Measurements from ENCODE around the gene RPL13. TPM values are rescaled to one million over a fixed set of nuclear protein-coding genes. Genes with fewer than 3 reads are reported as not detected.
"Not testable (repeated sequence)": the region's sequence is repeated elsewhere in the genome, so short reads cannot be mapped to it uniquely, and the experiment has no call there.

RPL13 gene
- total RNA-seq, 1 experiment from 2014 or later, result 1,779 TPM

GRCh38 chr16:89583895-89584644 is 23.6 kb downstream of the RPL13 start:
- TF ChIP-seq, protein P1, sequence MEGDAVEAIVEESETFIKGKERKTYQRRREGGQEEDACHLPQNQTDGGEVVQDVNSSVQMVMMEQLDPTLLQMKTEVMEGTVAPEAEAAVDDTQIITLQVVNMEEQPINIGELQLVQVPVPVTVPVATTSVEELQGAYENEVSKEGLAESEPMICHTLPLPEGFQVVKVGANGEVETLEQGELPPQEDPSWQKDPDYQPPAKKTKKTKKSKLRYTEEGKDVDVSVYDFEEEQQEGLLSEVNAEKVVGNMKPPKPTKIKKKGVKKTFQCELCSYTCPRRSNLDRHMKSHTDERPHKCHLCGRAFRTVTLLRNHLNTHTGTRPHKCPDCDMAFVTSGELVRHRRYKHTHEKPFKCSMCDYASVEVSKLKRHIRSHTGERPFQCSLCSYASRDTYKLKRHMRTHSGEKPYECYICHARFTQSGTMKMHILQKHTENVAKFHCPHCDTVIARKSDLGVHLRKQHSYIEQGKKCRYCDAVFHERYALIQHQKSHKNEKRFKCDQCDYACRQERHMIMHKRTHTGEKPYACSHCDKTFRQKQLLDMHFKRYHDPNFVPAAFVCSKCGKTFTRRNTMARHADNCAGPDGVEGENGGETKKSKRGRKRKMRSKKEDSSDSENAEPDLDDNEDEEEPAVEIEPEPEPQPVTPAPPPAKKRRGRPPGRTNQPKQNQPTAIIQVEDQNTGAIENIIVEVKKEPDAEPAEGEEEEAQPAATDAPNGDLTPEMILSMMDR (IDR thresholded peaks at IDR 0.05; ENCODE audit: unreplicated experiment), result no peak
- DNase-seq, result no peak
- Mint-ChIP-seq H3K4me1 (ENCODE audit: low read depth, unreplicated experiment) (no peaks in the 10 kb centered on the region), H3K36me3 (ENCODE audit: insufficient read depth, unreplicated experiment) (peaks cover 21% of the 10 kb centered on the region), H3K4me3 (ENCODE audit: low read depth, unreplicated experiment) (no peak overlapping the region), H3K27me3 (ENCODE audit: unreplicated experiment) (no peaks in the 10 kb centered on the region), H3K9me3 (ENCODE audit: low read depth, unreplicated experiment) (no peaks in the 10 kb centered on the region), H3K27ac (ENCODE audit: unreplicated experiment) (no peak overlapping the region)
- CTCF ChIA-PET, result interaction anchor here (1.6 kb wide), 1 partner anchor 31 kb away, joined by 3 read pairs; no protein-coding TSS in a partner anchor
- no TSS peak for BruUV-seq (replicated peaks)
- intact Hi-C loops (cut with micrococcal nuclease; ENCODE audit: unreplicated experiment), result loop anchor here (5.0 kb wide), 1 partner anchor 58 kb away; no protein-coding TSS in a partner anchor

DNA sequence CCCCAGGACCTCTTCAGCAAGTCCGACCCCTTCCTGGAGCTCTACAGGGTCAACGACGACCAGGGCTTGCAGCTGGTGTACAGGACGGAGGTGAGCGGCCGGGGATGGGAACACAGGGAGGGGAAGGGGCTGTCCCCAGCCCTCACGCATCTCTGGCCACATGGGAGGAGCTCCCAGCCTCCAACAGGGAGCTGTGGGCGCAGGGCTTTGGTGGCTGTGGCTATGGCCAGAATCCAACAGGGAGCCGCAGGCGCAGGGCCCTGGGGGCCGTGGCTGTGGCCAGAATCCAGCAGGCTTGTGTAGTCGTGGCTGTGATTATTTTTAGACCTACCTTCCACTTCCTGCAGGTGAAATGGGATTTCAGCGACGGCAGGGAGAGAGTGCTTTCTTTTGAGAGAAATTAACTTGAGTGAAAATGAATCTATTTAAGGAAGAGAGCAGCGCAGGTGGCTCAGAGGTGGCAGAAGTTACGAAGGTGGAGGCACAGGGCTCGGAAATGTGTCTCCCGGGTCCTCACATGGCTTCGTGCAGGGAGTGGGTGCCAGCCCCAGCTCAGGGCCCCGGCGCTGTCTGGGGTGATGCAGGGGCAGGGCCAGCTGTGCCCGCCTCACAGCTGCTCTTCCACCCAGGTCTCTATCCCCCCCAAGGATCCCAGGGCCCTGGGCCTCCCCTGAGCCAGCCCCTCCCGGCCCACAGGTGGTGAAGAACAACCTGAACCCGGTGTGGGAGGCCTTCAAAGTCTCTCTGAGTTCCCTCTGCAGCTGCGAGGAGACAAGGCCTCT is 24.5 kb downstream of the RPL13 start:
- no peaks in the 10 kb centered on the region for H3K27me3 Mint-ChIP-seq (ENCODE audit: unreplicated experiment)
- intact Hi-C loops (cut with micrococcal nuclease; ENCODE audit: unreplicated experiment), result loop anchor here (5.0 kb wide), 1 partner anchor 57 kb away; no protein-coding TSS in a partner anchor
- H3K36me3 Mint-ChIP-seq (ENCODE audit: insufficient read depth, unreplicated experiment), result peaks cover 21% of the 10 kb centered on the region
- no peaks in the 10 kb centered on the region for H3K9me3 Mint-ChIP-seq (ENCODE audit: low read depth, unreplicated experiment)
- CTCF ChIA-PET, result interaction anchor here (1.0 to 1.6 kb wide), 2 partner anchors 30 to 86 kb away, joined by 3 read pairs; no protein-coding TSS in a partner anchor
- BruUV-seq (replicated peaks), result no TSS peak
- DNase-seq, result no peak
- TF ChIP-seq, protein P1 (IDR thresholded peaks at IDR 0.05; ENCODE audit: unreplicated experiment), result no peak
- H3K4me1 Mint-ChIP-seq (ENCODE audit: low read depth, unreplicated experiment), result no peaks in the 10 kb centered on the region
- H3K4me3 Mint-ChIP-seq (ENCODE audit: low read depth, unreplicated experiment), result no peak overlapping the region
- no peak overlapping the region for H3K27ac Mint-ChIP-seq (ENCODE audit: unreplicated experiment)

DNA sequence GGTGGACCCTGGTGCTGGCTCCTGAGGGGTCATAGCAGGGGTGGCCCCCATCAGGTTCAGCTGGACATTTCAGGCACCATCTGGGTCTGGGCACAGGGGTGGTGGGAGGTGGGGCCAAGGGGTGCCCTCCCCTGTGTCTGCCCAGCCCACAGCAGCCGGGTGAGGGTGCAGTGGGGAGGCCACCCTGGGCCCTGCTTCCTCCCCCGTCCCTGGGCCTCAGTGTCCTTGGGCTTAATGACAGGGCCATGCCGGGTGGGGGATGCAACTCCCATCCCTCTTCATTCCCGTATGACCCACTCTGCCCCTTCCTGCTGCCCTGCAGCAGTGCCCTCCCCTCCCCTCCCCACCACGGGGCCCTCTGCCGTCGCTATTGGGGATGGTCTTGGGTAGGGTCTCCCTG is 25.7 kb downstream of the RPL13 start:
- CTCF ChIA-PET, result no interaction called here
- H3K27ac Mint-ChIP-seq (ENCODE audit: unreplicated experiment), result no peak overlapping the region
- no TSS peak for BruUV-seq (replicated peaks)
- peaks cover 21% of the 10 kb centered on the region for H3K36me3 Mint-ChIP-seq (ENCODE audit: insufficient read depth, unreplicated experiment)
- no peak for DNase-seq
- H3K9me3 Mint-ChIP-seq (ENCODE audit: low read depth, unreplicated experiment), result no peaks in the 10 kb centered on the region
- H3K4me3 Mint-ChIP-seq (ENCODE audit: low read depth, unreplicated experiment), result no peak overlapping the region
- TF ChIP-seq, protein P1 (IDR thresholded peaks at IDR 0.05; ENCODE audit: unreplicated experiment), result no peak
- intact Hi-C loops (cut with micrococcal nuclease; ENCODE audit: unreplicated experiment), result no loop called here
- no peaks in the 10 kb centered on the region for H3K4me1 Mint-ChIP-seq (ENCODE audit: low read depth, unreplicated experiment)
- no peaks in the 10 kb centered on the region for H3K27me3 Mint-ChIP-seq (ENCODE audit: unreplicated experiment)

DNA sequence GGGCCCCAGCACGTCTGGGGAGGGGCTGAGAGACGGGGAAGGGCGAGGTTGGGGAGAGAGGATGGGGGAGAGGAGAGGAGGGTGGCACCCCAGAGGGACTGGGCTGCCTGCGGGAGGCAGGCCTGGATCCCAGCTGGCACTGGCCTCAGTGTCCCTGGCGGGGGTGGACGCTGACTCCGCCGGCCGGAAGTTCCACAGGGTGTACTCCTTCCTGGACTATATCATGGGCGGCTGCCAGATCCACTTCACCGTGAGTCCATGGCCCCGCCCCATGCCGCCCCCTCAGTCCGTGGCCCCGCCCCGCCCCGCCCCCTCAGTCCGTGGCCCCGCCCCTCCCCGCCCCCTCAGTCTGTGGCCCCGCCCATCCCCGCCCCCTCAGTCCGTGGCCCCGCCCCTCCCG is 26.4 kb downstream of the RPL13 start:
- Mint-ChIP-seq H3K4me3 (ENCODE audit: low read depth, unreplicated experiment) (no peak overlapping the region), H3K27ac (ENCODE audit: unreplicated experiment) (no peak overlapping the region), H3K4me1 (ENCODE audit: low read depth, unreplicated experiment) (no peaks in the 10 kb centered on the region), H3K27me3 (ENCODE audit: unreplicated experiment) (no peaks in the 10 kb centered on the region), H3K9me3 (ENCODE audit: low read depth, unreplicated experiment) (no peaks in the 10 kb centered on the region), H3K36me3 (ENCODE audit: insufficient read depth, unreplicated experiment) (peaks cover 21% of the 10 kb centered on the region)
- TF ChIP-seq, protein P1 (IDR thresholded peaks at IDR 0.05; ENCODE audit: unreplicated experiment), result no peak
- BruUV-seq (replicated peaks), result no TSS peak
- intact Hi-C loops (cut with micrococcal nuclease; ENCODE audit: unreplicated experiment), result no loop called here
- no peak for DNase-seq
- CTCF ChIA-PET, result no interaction called here

DNA sequence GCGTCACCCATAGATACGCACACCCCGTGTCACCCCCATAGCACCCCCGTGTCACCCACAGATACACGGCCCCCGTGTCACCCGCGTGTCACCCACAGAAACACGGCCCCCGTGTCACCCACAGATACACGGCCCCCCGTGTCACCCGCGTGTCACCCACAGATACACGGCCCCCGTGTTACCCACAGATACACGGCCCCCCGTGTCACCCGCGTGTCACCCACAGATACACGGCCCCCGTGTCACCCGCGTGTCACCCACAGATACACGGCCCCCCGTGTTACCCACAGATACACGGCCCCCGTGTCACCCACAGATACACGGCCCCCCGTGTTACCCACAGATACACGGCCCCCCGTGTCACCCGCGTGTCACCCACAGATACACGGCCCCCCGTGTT is 27.2 kb downstream of the RPL13 start:
- intact Hi-C loops (cut with micrococcal nuclease; ENCODE audit: unreplicated experiment); H3K4me3 Mint-ChIP-seq (ENCODE audit: low read depth, unreplicated experiment); H3K4me1 Mint-ChIP-seq (ENCODE audit: low read depth, unreplicated experiment); H3K9me3 Mint-ChIP-seq (ENCODE audit: low read depth, unreplicated experiment); H3K27me3 Mint-ChIP-seq (ENCODE audit: unreplicated experiment); BruUV-seq (replicated peaks); DNase-seq; H3K27ac Mint-ChIP-seq (ENCODE audit: unreplicated experiment); CTCF ChIA-PET: not testable (repeated sequence)
- peaks cover 19% of the 10 kb centered on the region for H3K36me3 Mint-ChIP-seq (ENCODE audit: insufficient read depth, unreplicated experiment)

All from Calu3 (cell line).